HG03442 (cell line): ENCODE results near the gene PSME2.

Experiments
- ATAC-seq: cut with Tn5 transposase; IDR thresholded peaks from one replicate; pipeline ENCODE4 v1.9.1; 2021; ENCODE audit warnings: mild to moderate bottlenecking, moderate library complexity; ENCODE audit not compliant: unreplicated experiment

The PSME2 gene

GRCh38 chr14:24156840-24157239 lies 10.4 kb upstream of the PSME2 start:
- no peak for ATAC-seq

- ATAC-seq = no peak
These were observed 8.7 kb upstream of the PSME2 start for GRCh38 chr14:24155100-24155499.

- no peak for ATAC-seq
These were observed 5.1 kb upstream of the PSME2 start for GRCh38 chr14:24151404-24152080.

GRCh38 chr14:24150993-24151392 lies 4.6 kb upstream of the PSME2 start:
- no peak for ATAC-seq

GRCh38 chr14:24150567-24150966 lies 4.2 kb upstream of the PSME2 start:
- ATAC-seq = no peak

GRCh38 chr14:24150061-24150460 lies 3.7 kb upstream of the PSME2 start:
- no peak for ATAC-seq

GRCh38 chr14:24149302-24149969 lies 3.0 kb upstream of the PSME2 start:
- no peak for ATAC-seq

- ATAC-seq = no peak
These were observed 1.5 kb upstream of the PSME2 start for GRCh38 chr14:24147761-24148428.

- ATAC-seq = peak; percentile 86
These were observed 759 bp upstream of the PSME2 start, which contains the start of gene RNF31 for GRCh38 chr14:24146978-24147760. TSS of gene RNF31 (plus strand) at chr14:24147498. CDS start at chr14:24147699, 201 bp downstream.

- ATAC-seq = no peak
These were observed 539 bp downstream of the PSME2 start for GRCh38 chr14:24145690-24146452.

GRCh38 chr14:24145219-24145618 lies 1.2 kb downstream of the PSME2 start:
- no peak for ATAC-seq

GRCh38 chr14:24144451-24144850 lies 2.0 kb downstream of the PSME2 start:
- no peak for ATAC-seq

- no peak for ATAC-seq
These were observed 2.9 kb downstream of the PSME2 start for GRCh38 chr14:24143511-24143910.

GRCh38 chr14:24141097-24141880 lies 5.1 kb downstream of the PSME2 start, which contains the start of gene EMC9:
TSS of gene EMC9 (minus strand) at chr14:24141591. CDS start at chr14:24141304, 287 bp downstream.
- ATAC-seq = peak; percentile 81

GRCh38 chr14:24139272-24139934 lies 7.0 kb downstream of the PSME2 start:
- no peak for ATAC-seq

- ATAC-seq = no peak
These were observed 7.8 kb downstream of the PSME2 start for GRCh38 chr14:24138396-24139271.

GRCh38 chr14:24137529-24138395 lies 8.6 kb downstream of the PSME2 start:
- ATAC-seq = no peak
